ENCODE data around the gene B9D2.

- TF ChIP-seq POLR2AphosphoS5 (IDR thresholded peaks at IDR 0.05; ENCODE audit: low read depth, low read length) (no peak), POLR2A (IDR thresholded peaks at IDR 0.05; ENCODE audit: low read depth, low read length) (no peak)
Measured at GRCh38 chr19:41327076-41327575, 36.8 kb downstream of the B9D2 start.
